HPDE6-E6E7 (cell line): ENCODE measurements around the gene ETNK1.

Experiments used
- DNase-seq: peaks from one replicate; pipeline ENCODE4 v3.0.0; 2011; ENCODE audit warnings: missing footprints; ENCODE audit errors: extremely low spot score

Gene ETNK1

DNA sequence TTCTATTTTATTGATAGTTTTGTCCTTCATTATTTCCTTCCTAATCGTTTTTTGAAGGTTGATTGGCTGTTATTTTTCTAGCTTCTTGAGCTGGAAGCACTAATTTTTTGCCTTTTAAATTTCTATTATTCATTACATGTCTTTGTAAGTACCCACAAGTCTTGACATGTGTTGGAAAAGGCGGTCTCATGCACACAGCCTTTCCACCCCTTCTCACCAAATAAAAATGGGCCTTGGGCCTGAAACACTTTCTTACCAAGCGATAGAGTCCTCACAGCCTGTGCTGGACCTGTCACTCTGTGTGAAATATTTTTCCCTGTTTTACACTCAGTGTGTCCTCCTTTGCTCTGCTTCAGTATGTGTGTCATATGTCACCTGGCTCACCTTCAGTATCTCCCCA is 9.9 kb downstream of the ETNK1 start:
- no peak for DNase-seq

DNA sequence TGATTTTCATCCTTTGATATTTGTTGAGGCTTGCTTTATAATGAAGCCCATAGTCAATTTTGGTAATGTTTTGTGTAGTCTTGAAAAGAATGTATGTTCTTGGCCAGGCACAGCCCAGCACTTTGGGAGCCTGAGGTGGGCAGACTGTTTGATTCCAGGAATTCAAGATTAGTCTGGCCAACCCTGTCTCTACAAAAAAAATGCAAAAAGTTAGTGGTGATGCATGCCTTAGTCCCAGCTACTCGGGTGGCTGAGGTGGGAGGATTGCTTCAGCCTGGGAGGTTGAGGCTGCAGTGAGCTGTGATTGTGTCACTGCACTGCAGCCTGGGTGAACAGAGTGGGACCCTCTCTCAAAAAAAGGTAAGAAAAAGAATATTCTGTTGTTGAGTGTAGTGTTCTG is 10.8 kb downstream of the ETNK1 start:
- DNase-seq: no peak

GRCh38 chr12:22640851-22641250 is 15.9 kb downstream of the ETNK1 start:
- no peak for DNase-seq

DNA sequence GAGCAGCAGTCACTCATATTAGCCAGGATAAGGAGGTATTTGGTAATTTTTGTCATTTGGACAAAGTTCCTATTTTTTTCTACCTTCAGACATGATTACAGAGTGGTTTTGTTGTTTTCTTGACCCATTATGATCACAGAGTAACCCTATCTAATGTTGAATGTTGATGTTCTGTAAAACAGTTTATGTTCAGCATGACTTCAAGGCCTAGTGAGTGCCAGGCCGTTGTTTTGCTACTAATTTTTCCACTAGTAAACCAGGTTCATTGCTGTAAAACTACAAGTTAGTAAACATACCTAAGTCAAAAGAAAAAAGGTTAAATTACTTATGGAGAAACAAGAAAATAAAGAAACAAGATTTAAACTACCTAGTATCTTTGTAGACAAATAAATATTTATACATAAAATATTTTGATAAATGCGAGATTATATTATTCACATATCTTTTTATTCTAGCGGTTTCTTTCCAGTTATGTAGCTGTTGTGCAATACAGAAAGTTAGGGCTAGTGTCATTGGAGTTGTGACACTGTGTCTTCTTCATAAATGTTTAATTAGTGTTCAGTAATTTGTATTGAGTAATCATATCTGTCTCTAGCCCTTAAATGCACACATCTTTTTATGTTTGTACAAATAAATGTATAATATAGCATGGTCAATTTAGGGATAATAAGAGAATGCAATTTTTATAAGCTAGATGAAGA is 16.5 kb downstream of the ETNK1 start:
- no peak for DNase-seq

- no peak for DNase-seq
Measured at GRCh38 chr12:22648668-22649067, 23.7 kb downstream of the ETNK1 start.

DNA sequence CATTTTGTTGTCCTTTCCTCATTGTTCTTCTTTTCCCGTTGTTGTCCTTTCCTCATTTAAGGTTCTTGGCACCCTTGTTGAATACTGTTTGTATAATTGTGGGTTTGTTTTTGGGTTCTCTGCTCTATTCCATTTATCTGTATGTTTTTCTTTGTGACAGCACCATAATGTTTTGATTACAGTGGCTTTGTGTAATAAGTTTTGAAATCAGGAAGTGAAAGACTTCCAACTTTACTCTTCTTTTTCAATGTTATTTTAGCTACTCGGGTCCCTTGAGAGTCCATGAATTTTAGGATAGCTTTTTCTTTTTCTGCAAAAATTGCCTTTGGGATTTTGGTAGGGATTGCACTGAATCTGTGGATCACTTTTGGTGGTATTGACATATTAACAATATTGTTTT is 28.1 kb downstream of the ETNK1 start:
- no peak for DNase-seq

GRCh38 chr12:22653791-22654190 is 28.8 kb downstream of the ETNK1 start:
- no peak for DNase-seq

GRCh38 chr12:22656376-22656775 is 31.4 kb downstream of the ETNK1 start:
- no peak for DNase-seq

- DNase-seq: no peak
Measured at GRCh38 chr12:22656831-22657230, 31.9 kb downstream of the ETNK1 start.

DNA sequence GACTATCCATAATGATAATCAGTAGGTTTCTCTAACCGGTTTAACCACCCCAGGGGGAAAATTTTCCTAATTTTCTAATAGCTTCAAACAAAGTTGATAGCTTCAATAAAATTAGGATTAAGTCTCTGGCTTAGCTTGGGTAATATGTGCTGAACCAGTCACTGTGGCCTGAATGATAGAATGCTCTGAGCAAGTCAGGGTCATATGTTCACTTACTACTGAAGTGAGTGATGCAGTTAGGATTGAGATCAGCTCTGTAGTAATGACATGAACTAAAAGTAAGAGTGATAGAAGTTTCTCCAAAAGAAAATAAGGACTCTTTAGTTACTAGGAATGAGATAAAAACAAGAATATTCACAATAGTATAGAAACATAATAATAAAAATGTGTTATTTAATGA is 32.6 kb downstream of the ETNK1 start:
- no peak for DNase-seq

- peak; percentile 50 for DNase-seq
Measured at GRCh38 chr12:22658214-22658613, 33.2 kb downstream of the ETNK1 start.

- no peak for DNase-seq
Measured at GRCh38 chr12:22662356-22662755, 37.4 kb downstream of the ETNK1 start.

DNA sequence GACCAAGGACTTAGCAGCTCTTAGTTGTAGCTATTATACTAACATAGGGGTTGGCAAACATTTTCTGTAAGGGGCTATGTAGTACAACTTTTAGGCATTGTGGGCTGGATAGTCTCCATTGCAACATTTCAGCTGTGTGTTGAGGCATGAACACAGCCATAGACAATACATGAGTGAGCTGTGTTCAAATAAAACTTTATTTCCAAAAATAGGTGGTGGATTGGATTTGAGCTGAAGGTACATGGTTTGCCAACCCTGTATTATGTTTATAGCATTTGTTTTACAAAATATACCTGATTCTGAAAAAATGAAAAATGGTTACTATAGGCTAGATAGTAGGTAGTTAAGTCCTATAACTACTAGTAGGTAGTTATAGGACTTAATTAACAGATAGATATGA is 40.5 kb downstream of the ETNK1 start:
- no peak for DNase-seq

- no peak for DNase-seq
Measured at GRCh38 chr12:22667122-22667521, 42.2 kb downstream of the ETNK1 start.

- DNase-seq: no peak
Measured at GRCh38 chr12:22668441-22668840, 43.5 kb downstream of the ETNK1 start.

DNA sequence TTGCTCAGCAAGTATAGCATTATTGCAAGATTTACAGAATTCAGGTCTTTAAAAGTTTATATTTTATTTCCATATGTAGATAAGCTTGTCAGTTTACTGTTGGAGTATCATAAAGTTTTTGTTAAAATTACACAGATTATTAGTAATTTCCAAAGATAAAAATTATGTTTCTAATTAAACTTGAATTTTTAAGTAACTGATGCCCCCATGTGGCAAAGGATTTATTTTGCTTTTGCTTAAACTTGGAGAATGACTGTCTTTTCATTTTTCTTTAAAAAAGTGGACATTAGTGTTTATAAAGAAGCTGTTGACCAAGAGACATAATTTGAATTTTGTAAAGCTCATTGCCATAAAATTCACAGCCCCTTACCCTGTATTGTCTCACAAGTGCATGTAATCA is 45.8 kb downstream of the ETNK1 start:
- DNase-seq: no peak

DNA sequence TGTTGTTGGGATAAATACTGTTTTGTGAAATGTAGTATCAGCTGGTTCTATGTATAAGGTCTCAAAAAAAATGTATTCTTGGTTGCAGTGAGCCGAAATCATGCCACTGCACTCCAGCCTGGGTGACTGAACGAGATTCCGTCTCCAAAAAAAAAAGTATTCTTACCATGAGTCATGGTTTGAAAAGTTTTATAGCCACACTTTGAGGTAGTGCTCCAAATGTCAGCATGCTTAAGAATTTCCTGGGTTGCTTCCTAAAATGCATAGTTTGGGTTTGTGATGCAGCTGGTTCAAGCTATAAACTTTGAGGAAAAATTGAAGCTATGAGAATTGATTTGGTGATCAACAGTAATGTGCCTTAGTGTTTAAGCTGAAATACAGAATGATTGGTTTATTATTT is 48.0 kb downstream of the ETNK1 start:
- DNase-seq: no peak

GRCh38 chr12:22677781-22678574 is 53.0 kb downstream of the ETNK1 start:
- no peak for DNase-seq

DNA sequence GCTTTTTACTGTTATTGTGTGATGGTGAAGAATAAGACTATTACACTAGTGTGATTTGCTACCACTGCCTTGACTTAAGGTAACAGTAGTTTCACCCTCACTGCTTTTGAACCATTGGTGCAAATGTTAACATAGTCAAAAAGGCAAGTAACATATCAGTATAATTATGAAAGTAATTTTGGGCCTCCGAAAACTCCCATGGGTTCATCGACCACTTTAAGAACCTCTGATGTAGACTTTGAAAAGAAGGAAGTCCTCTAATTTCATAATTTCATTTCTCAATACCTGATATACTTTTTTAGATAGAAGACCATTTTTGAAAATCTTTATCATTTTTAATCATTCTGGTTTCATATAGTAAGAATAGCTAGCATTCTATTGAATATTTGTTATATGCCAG is 57.7 kb downstream of the ETNK1 start:
- DNase-seq: no peak

- no peak for DNase-seq
Measured at GRCh38 chr12:22683131-22683530, 58.2 kb downstream of the ETNK1 start.

DNA sequence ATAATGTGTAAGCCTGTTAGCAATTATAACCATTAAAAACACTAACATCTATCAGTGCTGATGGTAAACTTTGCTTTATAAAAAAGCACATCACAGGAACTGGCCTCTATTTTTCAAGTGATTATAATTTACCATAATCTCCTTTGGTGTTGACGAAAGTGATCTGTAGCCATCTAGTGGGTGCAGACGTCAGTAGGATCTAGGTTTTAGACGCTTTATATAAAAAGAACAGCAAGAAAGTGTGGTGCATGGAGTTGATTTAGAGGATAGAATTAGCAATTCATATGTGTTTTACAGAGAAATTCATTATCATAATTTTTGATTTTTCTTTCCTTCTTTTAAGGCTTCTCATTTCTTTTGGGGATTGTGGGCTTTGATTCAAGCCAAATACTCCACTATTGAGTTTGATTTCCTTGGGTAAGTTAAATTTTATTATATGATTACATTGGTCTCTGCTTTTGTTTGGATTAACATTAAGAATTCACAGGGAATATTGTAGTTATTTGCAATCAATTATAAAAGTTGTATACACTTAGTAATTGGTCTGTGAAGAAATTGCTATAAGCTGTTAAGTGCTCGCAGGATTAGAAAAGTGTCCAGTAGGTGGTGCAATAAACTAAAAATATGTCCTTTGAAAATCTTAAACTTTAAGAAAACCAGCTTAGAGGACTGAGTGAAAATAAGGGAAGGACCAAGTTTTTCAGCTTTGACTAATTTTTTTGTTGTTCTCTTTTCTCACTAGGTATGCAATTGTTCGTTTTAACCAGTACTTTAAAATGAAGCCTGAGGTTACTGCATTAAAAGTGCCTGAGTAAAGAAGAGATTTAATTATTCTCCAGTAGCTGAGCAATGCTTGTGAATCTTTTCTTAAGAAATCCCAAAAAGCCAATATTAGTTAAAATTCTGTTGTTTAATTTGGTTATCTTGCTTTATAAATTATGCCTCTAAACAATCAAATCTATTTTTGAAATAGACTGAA is 59.5 kb downstream of the ETNK1 start:
- no peak for DNase-seq

GRCh38 chr12:22686193-22686592 is 61.2 kb downstream of the ETNK1 start:
- DNase-seq: no peak
